Choroid plexus epithelial cell (primary cell): ENCODE results near the gene FAT2.
"Not testable (repeated sequence)": the region's sequence is repeated elsewhere in the genome, so short reads cannot be mapped to it uniquely, and the experiment has no call there.

Experiments used
- DNase-seq: peaks from one replicate; pipeline ENCODE4 v3.0.0-alpha.2; 2010; ENCODE audit warnings: low read depth
- H3K4me3 ChIP-seq: 2 replicates; pipeline ENCODE4 v1.5.1; 2011; ENCODE audit warnings: low read depth, mild to moderate bottlenecking, control low read depth, low read length, moderate library complexity
- CTCF ChIP-seq: conservative IDR thresholded peaks from 2 replicates; pipeline ENCODE4 v1.5.1; 2011; ENCODE audit warnings: low read depth, mild to moderate bottlenecking, control low read depth, inconsistent platforms, low read length, moderate library complexity

FAT2 gene

GRCh38 chr5:151592855-151593408 lies 1.8 kb upstream of the FAT2 start:
- peak; percentile 31 for DNase-seq
- TF ChIP-seq CTCF, result no peak
- no peak overlapping the region for H3K4me3 ChIP-seq

- no peak overlapping the region for H3K4me3 ChIP-seq
- no peak for TF ChIP-seq CTCF
- DNase-seq, result no peak
These were observed 1.1 kb downstream of the FAT2 start for GRCh38 chr5:151589878-151590570.

- TF ChIP-seq CTCF, result no peak
- H3K4me3 ChIP-seq, result no peak overlapping the region
- no peak for DNase-seq
These were observed 3.2 kb downstream of the FAT2 start for GRCh38 chr5:151587796-151588555.

- TF ChIP-seq CTCF, result no peak
- no peak overlapping the region for H3K4me3 ChIP-seq
- DNase-seq, result no peak
These were observed 5.2 kb downstream of the FAT2 start for GRCh38 chr5:151585970-151586369.

GRCh38 chr5:151585344-151585743 lies 5.8 kb downstream of the FAT2 start:
- not testable (repeated sequence) for H3K4me3 ChIP-seq, DNase-seq

- H3K4me3 ChIP-seq, result no peak overlapping the region
- no peak for TF ChIP-seq CTCF
- DNase-seq, result no peak
These were observed 6.8 kb downstream of the FAT2 start for GRCh38 chr5:151584057-151584937.
